ENCODE data around the gene NPAS3.
"Not testable (repeated sequence)": the region's sequence is repeated elsewhere in the genome, so short reads cannot be mapped to it uniquely, and the experiment has no call there.

NPAS3 gene

GRCh38 chr14:33088274-33088673 lies 149.6 kb downstream of the NPAS3 start:
- not testable (repeated sequence) for DNase-seq

- DNase-seq: no peak
These were observed 159.3 kb downstream of the NPAS3 start for GRCh38 chr14:33098016-33098415.

- DNase-seq: no peak
These were observed 164.8 kb downstream of the NPAS3 start for GRCh38 chr14:33103489-33103888.

- DNase-seq: no peak
These were observed 165.3 kb downstream of the NPAS3 start for GRCh38 chr14:33103966-33104365.

- DNase-seq: no peak
These were observed 172.2 kb downstream of the NPAS3 start for GRCh38 chr14:33110737-33111443.

GRCh38 chr14:33114331-33114730 lies 175.7 kb downstream of the NPAS3 start:
- DNase-seq: no peak

- no peak for DNase-seq
These were observed 180.0 kb downstream of the NPAS3 start for GRCh38 chr14:33118668-33119067.

- no peak for DNase-seq
These were observed 181.7 kb downstream of the NPAS3 start for GRCh38 chr14:33120341-33120740.

- no peak for DNase-seq
These were observed 182.3 kb downstream of the NPAS3 start for GRCh38 chr14:33120966-33121365.

GRCh38 chr14:33123281-33123680 lies 184.6 kb downstream of the NPAS3 start:
- DNase-seq: no peak

GRCh38 chr14:33126433-33126832 lies 187.8 kb downstream of the NPAS3 start:
- DNase-seq: no peak

GRCh38 chr14:33127531-33127930 lies 188.9 kb downstream of the NPAS3 start:
- DNase-seq: no peak

- no peak for DNase-seq
These were observed 193.1 kb downstream of the NPAS3 start for GRCh38 chr14:33131801-33132200.

- DNase-seq: no peak
These were observed 195.5 kb downstream of the NPAS3 start for GRCh38 chr14:33134162-33134561.

- no peak for DNase-seq
These were observed 196.3 kb downstream of the NPAS3 start for GRCh38 chr14:33134975-33135374.

- no peak for DNase-seq
These were observed 212.2 kb downstream of the NPAS3 start for GRCh38 chr14:33150666-33151428.

- no peak for DNase-seq
These were observed 224.4 kb downstream of the NPAS3 start for GRCh38 chr14:33163109-33163508.

- no peak for DNase-seq
These were observed 224.9 kb downstream of the NPAS3 start for GRCh38 chr14:33163600-33163999.

GRCh38 chr14:33165144-33165925 lies 226.7 kb downstream of the NPAS3 start:
- DNase-seq: no peak

- DNase-seq: no peak
These were observed 227.2 kb downstream of the NPAS3 start for GRCh38 chr14:33165926-33166289.

- DNase-seq: no peak
These were observed 237.3 kb downstream of the NPAS3 start for GRCh38 chr14:33175951-33176350.

GRCh38 chr14:33184587-33184986 lies 245.9 kb downstream of the NPAS3 start:
- DNase-seq: no peak

GRCh38 chr14:33186656-33187055 lies 248.0 kb downstream of the NPAS3 start:
- DNase-seq: no peak

- no peak for DNase-seq
These were observed 250.2 kb downstream of the NPAS3 start for GRCh38 chr14:33188880-33189279.
